H1 (cell line): Measurements from ENCODE around the gene SLC12A4. TPM values are rescaled to one million over a fixed set of nuclear protein-coding genes. Genes with fewer than 3 reads are reported as not detected.

Source experiments
- CTCF ChIA-PET: fragments of 300-600 bp; sonication (Branson Sonifier 250); formaldehyde crosslinking; loops from one replicate; lab custom pipeline; 2021; ENCODE audit not compliant: partially characterized antibody; lab: Charles Lee
- POLR2A ChIA-PET: fragments of 300-600 bp; sonication (Branson Sonifier 250); formaldehyde crosslinking; loops from one replicate; lab custom pipeline; 2021; ENCODE audit warnings: inconsistent platforms; ENCODE audit not compliant: partially characterized antibody; lab: Charles Lee
- DNase-seq, 2 experiments: peaks; one replicate each; pipeline versions ENCODE4 v3.0.0 to v3.0.0-alpha.2; 2010 to 2022; ENCODE audit warnings: low spot score in 2 of 2, low read depth in 1 of 2, mixed read lengths in 1 of 2
- FAIRE-seq: peaks from 2 replicates; lab custom pipeline; 2011; peaks lifted over from hg19 to GRCh38; lab: Jason Lieb, UNC
- H2AFZ ChIP-seq: 2 replicates; pipeline ENCODE4 v1.8.1; 2012; ENCODE audit warnings: low read length, inconsistent platforms
- H2AK5ac ChIP-seq: 2 replicates; pipeline ENCODE4 v1.6.1; 2013; ENCODE audit warnings: low read depth, low read length
- H2BK120ac ChIP-seq: replicated peaks from 2 replicates; pipeline ENCODE3; 2013; ENCODE audit warnings: low read depth, low read length, inconsistent platforms
- H2BK12ac ChIP-seq: 2 replicates; pipeline ENCODE4 v1.6.1; 2013; ENCODE audit warnings: low read depth, low read length
- H2BK15ac ChIP-seq: 2 replicates; pipeline ENCODE4 v1.6.1; 2013; ENCODE audit warnings: low read length
- H2BK20ac ChIP-seq: 2 replicates; pipeline ENCODE4 v1.6.1; 2013; ENCODE audit warnings: low read length
- H2BK5ac ChIP-seq: 2 replicates; pipeline ENCODE4 v1.6.1; 2013; ENCODE audit warnings: low read depth, low read length
- H3K14ac ChIP-seq: 2 replicates; pipeline ENCODE4 v1.6.1; 2013; ENCODE audit warnings: inconsistent platforms; ENCODE audit not compliant: insufficient read length
- H3K18ac ChIP-seq: 2 replicates; pipeline ENCODE4 v1.6.1; 2013; ENCODE audit warnings: low read length; ENCODE audit errors: extremely low read depth
- H3K23ac ChIP-seq: 2 replicates; pipeline ENCODE4 v1.6.1; 2013; ENCODE audit warnings: inconsistent platforms; ENCODE audit not compliant: insufficient read length
- H3K23me2 ChIP-seq: 2 replicates; pipeline ENCODE4 v1.6.1; 2013; ENCODE audit warnings: low read depth, low read length
- H3K27ac ChIP-seq: 2 replicates; pipeline ENCODE4 v1.6.1; 2011; ENCODE audit warnings: low read depth, low read length, inconsistent platforms
- H3K27me3 ChIP-seq, 4 experiments: replicated peaks in 1 of 4; 1 replicate in 1 of 4; 2 replicates in 3 of 4; pipeline versions ENCODE4 v1.6.1 to v1.8.1; 2011 to 2013; ENCODE audit warnings: low read length in 3 of 4, mild to moderate bottlenecking in 3 of 4, inconsistent platforms in 2 of 4, mixed read lengths in 2 of 4, moderate library complexity in 1 of 4; ENCODE audit not compliant: control insufficient read depth in 3 of 4, insufficient read depth in 3 of 4; ENCODE audit errors: extremely low read depth in 1 of 4
- H3K36me3 ChIP-seq, 4 experiments: 2 replicates each; pipeline versions ENCODE4 v1.6.1 to v1.8.1; 2011 to 2013; ENCODE audit warnings: mild to moderate bottlenecking in 4 of 4, low read length in 3 of 4, moderate library complexity in 2 of 4, control low read depth in 1 of 4, inconsistent platforms in 1 of 4; ENCODE audit not compliant: insufficient read depth in 4 of 4, control insufficient read depth in 2 of 4
- H3K4ac ChIP-seq: replicated peaks from 2 replicates; pipeline ENCODE3; 2013; ENCODE audit warnings: low read length, low read depth, mixed read lengths, inconsistent platforms; ENCODE audit not compliant: insufficient read length
- H3K4me1 ChIP-seq, 4 experiments: replicated peaks in 1 of 4; 1 replicate in 1 of 4; 2 replicates in 3 of 4; pipeline versions ENCODE4 v1.6.1 to v1.8.1; 2011 to 2013; ENCODE audit warnings: low read length in 3 of 4, inconsistent platforms in 2 of 4, mixed read lengths in 1 of 4; ENCODE audit not compliant: insufficient read depth in 4 of 4, control insufficient read depth in 3 of 4
- H3K4me2 ChIP-seq, 2 experiments: 2 replicates each; pipeline versions ENCODE4 v1.6.1 to v1.8.1; 2011 to 2013; ENCODE audit warnings: low read depth in 2 of 2, low read length in 2 of 2, control low read depth in 1 of 2, inconsistent platforms in 1 of 2, mild to moderate bottlenecking in 1 of 2; ENCODE audit not compliant: insufficient read depth in 1 of 2
- H3K4me3 ChIP-seq, 4 experiments: fragments of 200-600, 300-600 bp in 1 of 4; sonication (generic), shearing (Covaris generic), sonication (Bioruptor Twin) in 1 of 4; 2 replicates each; pipeline versions ENCODE4 v1.5.1 to v1.8.1; 2011 to 2016; ENCODE audit warnings: low read length in 4 of 4, low read depth in 3 of 4, control low read depth in 2 of 4, inconsistent platforms in 2 of 4, mild to moderate bottlenecking in 2 of 4, mixed read lengths in 1 of 4, moderate library complexity in 1 of 4; ENCODE audit not compliant: insufficient read depth in 2 of 4; ENCODE audit errors: extremely low read depth in 1 of 4
- H3K56ac ChIP-seq: replicated peaks from 2 replicates; pipeline ENCODE3; 2013; ENCODE audit warnings: low read depth, mild to moderate bottlenecking, mixed read lengths, low read length, inconsistent platforms; ENCODE audit not compliant: insufficient read length
- H3K79me1 ChIP-seq: 2 replicates; pipeline ENCODE4 v1.6.1; 2013; ENCODE audit warnings: low read depth, low read length, control low read depth
- H3K79me2 ChIP-seq, 2 experiments: 2 replicates each; pipeline versions ENCODE4 v1.6.1 to v1.8.1; 2012 to 2013; ENCODE audit warnings: low read length in 2 of 2, mild to moderate bottlenecking in 2 of 2, inconsistent platforms in 1 of 2; ENCODE audit not compliant: insufficient read depth in 2 of 2, control insufficient read depth in 1 of 2
- H3K9ac ChIP-seq, 4 experiments: replicated peaks in 1 of 4; 1 replicate in 1 of 4; 2 replicates in 3 of 4; pipeline versions ENCODE4 v1.6.1 to v1.8.1; 2011 to 2013; ENCODE audit warnings: low read depth in 3 of 4, low read length in 3 of 4, control low read depth in 2 of 4, mild to moderate bottlenecking in 2 of 4, moderate library complexity in 2 of 4, inconsistent platforms in 1 of 4; ENCODE audit errors: extremely low read depth in 1 of 4
- H3K9me3 ChIP-seq, 2 experiments: 2 replicates each; pipeline versions ENCODE4 v1.6.1 to v1.8.1; 2012 to 2013; ENCODE audit warnings: mild to moderate bottlenecking in 2 of 2, moderate library complexity in 2 of 2, control low read depth in 1 of 2, inconsistent platforms in 1 of 2, low read depth in 1 of 2, low read length in 1 of 2, mixed read lengths in 1 of 2; ENCODE audit not compliant: insufficient read depth in 2 of 2
- H4K20me1 ChIP-seq, 2 experiments: replicated peaks in 1 of 2; 2 replicates each; pipeline versions ENCODE3 to v1.8.1; 2011 to 2013; ENCODE audit warnings: inconsistent platforms in 2 of 2, low read length in 2 of 2, mild to moderate bottlenecking in 1 of 2; ENCODE audit not compliant: insufficient read depth in 2 of 2, control insufficient read depth in 1 of 2
- H4K5ac ChIP-seq: 2 replicates; pipeline ENCODE4 v1.6.1; 2013; ENCODE audit warnings: low read length, low read depth, mixed read lengths, inconsistent platforms; ENCODE audit not compliant: insufficient read length
- H4K8ac ChIP-seq: 2 replicates; pipeline ENCODE4 v1.8.0; 2013; ENCODE audit warnings: mild to moderate bottlenecking, moderate library complexity, low read length, inconsistent platforms; ENCODE audit not compliant: insufficient read depth; ENCODE audit errors: extremely low read depth
- H4K91ac ChIP-seq: replicated peaks from 2 replicates; pipeline ENCODE3; 2013; ENCODE audit warnings: low read length, mixed read lengths, inconsistent platforms; ENCODE audit not compliant: insufficient read length
- ASH2L ChIP-seq: fragments of 200-600, 300-600 bp; sonication (generic); IDR thresholded peaks from one replicate; pipeline ENCODE4 v1.7.1; 2017; ENCODE audit warnings: low read length
- BCL11A ChIP-seq, 2 experiments: IDR thresholded peaks; one replicate each; pipeline ENCODE4 v1.6.1; 2011; ENCODE audit warnings: low read depth in 2 of 2, low read length in 2 of 2, mild to moderate bottlenecking in 2 of 2
- BRCA1 ChIP-seq: IDR thresholded peaks from 2 replicates; pipeline ENCODE4 v1.6.1; 2012; ENCODE audit warnings: low read depth, low read length, improper control_type of control experiment
- CEBPB ChIP-seq: IDR thresholded peaks from 2 replicates; pipeline ENCODE4 v1.6.1; 2012; ENCODE audit warnings: low read depth, low read length
- FOSL1 ChIP-seq: IDR thresholded peaks from 2 replicates; pipeline ENCODE4 v1.6.1; 2011; ENCODE audit warnings: mild to moderate bottlenecking, low read depth, low read length, moderate library complexity; ENCODE audit not compliant: insufficient read depth
- GTF2F1 ChIP-seq: IDR thresholded peaks from 2 replicates; pipeline ENCODE4 v1.6.1; 2012; ENCODE audit warnings: low read depth, low read length, improper control_type of control experiment, borderline replicate concordance
- HDAC6 ChIP-seq: IDR thresholded peaks from one replicate; pipeline ENCODE4 v1.7.1; 2012; ENCODE audit warnings: low read depth, mild to moderate bottlenecking, inconsistent platforms, low read length, moderate library complexity
- KDM1A ChIP-seq: fragments of 200-600, 300-600 bp; sonication (generic); IDR thresholded peaks from 2 replicates; pipeline ENCODE4 v1.7.1; 2016; ENCODE audit warnings: mild to moderate bottlenecking, low read length, borderline replicate concordance
- POLR2A ChIP-seq, 2 experiments: IDR thresholded peaks; 1 replicate in 1 of 2; 2 replicates in 1 of 2; pipeline ENCODE4 v1.6.1; 2011; ENCODE audit warnings: low read depth in 2 of 2, low read length in 2 of 2, mild to moderate bottlenecking in 2 of 2; ENCODE audit errors: control extremely low read depth in 1 of 2
- SAP30 ChIP-seq: fragments of 300-600 bp; sonication (generic); IDR thresholded peaks from 2 replicates; pipeline ENCODE4 v1.7.1; 2012; ENCODE audit warnings: low read length, moderate library complexity, mild to moderate bottlenecking, inconsistent platforms; ENCODE audit not compliant: insufficient read depth, insufficient replicate concordance
- SRF ChIP-seq: IDR thresholded peaks from 2 replicates; pipeline ENCODE4 v1.6.1; 2011; ENCODE audit warnings: mild to moderate bottlenecking, low read depth, low read length, moderate library complexity
- TAF7 ChIP-seq: optimal IDR thresholded peaks from 2 replicates; pipeline ENCODE3; 2011; ENCODE audit warnings: low read depth, mild to moderate bottlenecking, inconsistent platforms, low read length, moderate library complexity, borderline replicate concordance
- ZNF274 ChIP-seq: IDR thresholded peaks from 2 replicates; pipeline ENCODE4 v1.7.0; 2012; ENCODE audit warnings: low read length, borderline replicate concordance; ENCODE audit errors: extremely low read depth
- WGBS, 2 experiments: shearing (Covaris generic) in 1 of 2; methylation state at CpG; one replicate each; pipeline versions ENCODE4 v1.1.6 to v1.1.7; 2013 to 2015; ENCODE audit warnings: low lambda C conversion rate in 2 of 2, mixed read lengths in 2 of 2, inconsistent platforms in 1 of 2, low coverage in 1 of 2, missing lambda C conversion rate in 1 of 2; ENCODE audit not compliant: insufficient replicate concordance in 2 of 2, insufficient coverage in 1 of 2, insufficient read length in 1 of 2; ENCODE audit errors: extremely low coverage in 1 of 2, missing lambda C conversion rate in 1 of 2; 5-methylcytosine and 5-hydroxymethylcytosine counted together
- polyA plus RNA-seq, 7 experiments: library from polyadenylated mRNA; depleted of rRNA in 3 of 7; stranded (reverse) in 5 of 7; unstranded in 2 of 7; fragments of >200 nt in 5 of 7; fragments of 200-250 nt in 2 of 7; gene quantifications; 1 replicate in 5 of 7; 2 replicates in 1 of 7; 4 replicates in 1 of 7; pipeline versions ENCODE4 v1.2.1 to v1.2.3, GENCODE V29; 2011 to 2013; ENCODE audit warnings: missing spikeins in 2 of 7, mixed read lengths in 2 of 7
- total RNA-seq: library from RNA; stranded (reverse); fragmentation: NEBNext Ultra II Directional; extraction: Animal tissue kit (Norgen Biotek cat#: 25700); gene quantifications from 2 replicates; pipeline ENCODE4 v1.2.1, GENCODE V29; 2021

SLC12A4 gene
- total and polyA plus RNA-seq, 2 of the 8 experiments (the other 6 are each of a cell fraction or from before 2014, with no cell fraction given) = 41.3 to 49.3 TPM

DNA sequence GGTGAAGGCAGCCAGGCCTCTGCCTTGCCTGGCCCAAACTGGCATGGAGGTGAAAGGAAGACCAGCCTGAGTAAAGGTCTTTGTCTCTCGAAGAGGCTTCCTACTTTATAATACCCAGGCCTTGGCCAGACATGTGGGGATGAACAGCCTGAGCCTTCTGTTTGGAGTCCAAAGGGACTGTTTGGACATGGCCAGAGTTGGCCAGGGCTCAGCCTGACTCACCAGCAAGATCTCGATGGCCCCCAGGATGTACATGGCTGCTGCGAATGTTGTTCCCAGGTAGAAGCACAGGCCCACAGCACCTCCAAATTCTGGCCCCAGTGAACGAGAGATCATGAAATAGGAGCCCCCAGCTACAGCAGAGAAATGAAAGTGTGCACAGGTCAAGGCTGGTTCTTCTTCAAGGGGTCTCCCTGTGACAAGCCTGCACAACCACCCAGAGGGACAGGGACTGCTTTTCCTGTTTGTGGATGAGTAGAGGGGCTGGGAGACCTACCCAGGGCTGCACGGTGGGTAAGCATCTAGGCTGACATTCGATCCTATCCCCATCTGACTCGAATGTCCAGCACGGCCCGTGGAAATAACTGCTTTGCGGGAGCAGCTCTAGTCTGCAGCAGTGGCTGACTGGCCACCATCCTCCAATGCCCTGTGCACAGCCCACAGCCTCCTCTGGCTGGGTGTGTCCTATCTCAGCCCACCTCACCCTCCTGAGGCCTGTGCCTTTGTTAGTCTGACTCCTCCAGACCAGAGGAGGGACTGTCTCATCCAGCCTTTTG is 13.8 kb downstream of the SLC12A4 start:
- FAIRE-seq (no peak), DNase-seq (no peak)
- Histone ChIP-seq H2BK12ac (no peak overlapping the region), H3K23me2 (peaks cover 3% of the 10 kb centered on the region; the same call in 1 of the 2 replicates), H3K14ac (no peak overlapping the region), H3K9me3 (no peaks in the 10 kb centered on the region), H3K79me2 (no peaks in the 10 kb centered on the region), H3K56ac (no peak overlapping the region), H3K4ac (no peak overlapping the region), H4K8ac (no peak overlapping the region), H2AFZ (no peak overlapping the region), H3K79me1 (no peaks in the 10 kb centered on the region), H3K4me2 (no peak overlapping the region), H3K23ac (no peak overlapping the region), H3K36me3 (peaks cover 7 to 38% (median 25%) of the 10 kb centered on the region in 4 experiments), H3K9ac (no peak overlapping the region), H3K4me3 (no peak overlapping the region), H4K20me1 (peaks cover 4 to 17% of the 10 kb centered on the region in 2 experiments), H2BK120ac (no peak overlapping the region), H3K27me3 (no peaks in the 10 kb centered on the region), H4K91ac (no peak overlapping the region), H4K5ac (no peak overlapping the region), H3K4me1 (no peaks in the 10 kb centered on the region), H3K18ac (no peak overlapping the region), H2BK20ac (no peak overlapping the region), H2BK5ac (no peak overlapping the region), H2AK5ac (no peak overlapping the region), H2BK15ac (no peak overlapping the region), H3K27ac (no peak overlapping the region)
- CTCF ChIA-PET = interaction anchor here (0.6 to 2.4 kb wide), 5 partner anchors 11 to 159 kb away, joined by 3 to 11 read pairs (median 3); partner anchors contain the start of gene LCAT
- 92% methylated on average over 10 of the region's 10 CpGs; no CpG with 5 or more reads in 1 of the 2 experiments for WGBS, 2 experiments
- POLR2A ChIA-PET = interaction anchor here (1.1 to 8.5 kb wide), 3 partner anchors 12 to 19 kb away, joined by 4 to 47 read pairs (median 7); partner anchors contain the start of gene PSMB10
- TF ChIP-seq FOSL1 (no peak), TAF7 (no peak), SRF (no peak), HDAC6 (no peak), BRCA1 (no peak), CEBPB (no peak), ZNF274 (no peak), KDM1A (no peak), BCL11A (IDR thresholded peaks at IDR 0.05; ENCODE audit: low read depth in 2 of 2, low read length in 2 of 2) (no peak), POLR2A (IDR thresholded peaks at IDR 0.05; ENCODE audit: control extremely low read depth in 1 of 2, low read depth in 2 of 2, low read length in 2 of 2) (no peak), ASH2L (no peak), GTF2F1 (no peak), SAP30 (no peak)
